ENCODE measurements around the gene TARDBP.
"Not testable (repeated sequence)": the region's sequence is repeated elsewhere in the genome, so short reads cannot be mapped to it uniquely, and the experiment has no call there.

Gene TARDBP

DNA sequence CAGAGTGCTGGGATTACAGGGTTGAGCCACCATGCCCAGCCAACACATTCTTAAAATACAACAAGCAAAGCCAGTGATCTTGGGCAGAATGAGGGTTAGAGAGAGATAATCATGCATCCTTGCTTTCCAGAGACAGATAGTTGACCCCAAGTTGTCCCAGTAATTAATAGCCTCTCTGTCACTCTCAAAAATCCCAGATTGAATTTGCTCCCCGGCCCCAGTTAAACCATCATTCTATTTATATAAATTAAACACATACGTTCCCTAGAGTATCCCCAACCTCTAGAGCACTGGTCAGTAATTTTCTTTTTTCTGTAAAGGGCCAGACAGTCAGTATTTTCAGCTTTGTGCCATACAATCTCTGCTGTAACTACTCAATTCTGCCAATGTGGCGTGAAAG is 16.4 kb upstream of the TARDBP start:
- no peak for DNase-seq

DNA sequence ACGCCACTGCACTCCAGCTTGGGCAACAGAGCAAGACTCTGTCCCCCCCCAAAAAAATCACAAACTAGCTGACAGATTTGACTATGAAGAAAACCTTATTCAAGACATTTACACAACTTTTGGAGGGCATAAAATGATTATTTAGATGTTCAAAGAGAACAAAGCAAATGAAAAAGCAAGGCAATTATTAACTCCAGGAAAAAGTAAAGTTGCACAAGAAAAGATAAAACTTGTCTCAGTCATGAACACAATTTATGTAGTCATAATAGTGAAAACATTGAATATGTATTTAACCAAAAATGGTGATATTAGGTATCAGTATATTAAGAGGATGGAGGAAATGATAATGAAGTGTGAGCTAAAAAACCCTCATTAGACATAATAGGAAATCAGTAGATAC is 11.9 kb upstream of the TARDBP start:
- DNase-seq, result no peak

DNA sequence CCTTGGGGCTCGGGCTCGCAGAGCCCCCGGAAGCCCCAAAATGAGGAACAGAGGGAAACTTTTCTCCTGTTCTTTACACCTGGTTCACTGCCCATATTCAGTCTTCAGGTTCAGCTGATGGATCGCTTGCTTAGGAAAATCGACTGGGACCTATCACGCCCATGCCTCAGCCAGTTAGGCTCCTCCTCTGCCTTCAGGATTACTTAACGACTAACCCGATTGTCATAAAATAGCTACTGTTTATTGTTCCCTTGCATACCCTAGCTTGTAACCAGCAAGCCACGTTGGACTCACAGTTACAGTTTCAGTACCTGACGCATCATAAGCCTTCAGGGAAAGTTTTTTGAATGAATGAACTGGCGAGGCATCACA is 692 bp downstream of the TARDBP start:
- no peak for DNase-seq

DNA sequence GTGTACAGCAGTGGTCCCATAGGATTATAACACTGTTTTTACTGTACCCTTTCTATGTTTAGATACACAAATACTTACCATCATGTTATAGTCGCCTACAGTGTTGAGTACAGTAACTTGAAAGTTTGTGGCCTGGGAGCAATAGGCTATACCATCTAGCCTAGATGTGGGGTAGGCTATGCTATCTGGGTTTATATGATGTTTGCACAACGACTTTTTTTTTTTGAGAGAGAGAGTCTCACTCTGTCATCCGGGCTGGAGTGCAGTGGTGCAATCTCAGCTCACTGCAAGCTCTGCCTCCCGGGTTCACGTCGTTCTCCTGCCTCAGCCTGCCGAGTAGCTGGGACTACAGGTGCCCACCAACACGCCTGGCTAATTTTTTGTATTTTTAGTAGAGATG is 6.9 kb downstream of the TARDBP start:
- not testable (repeated sequence) for DNase-seq

DNA sequence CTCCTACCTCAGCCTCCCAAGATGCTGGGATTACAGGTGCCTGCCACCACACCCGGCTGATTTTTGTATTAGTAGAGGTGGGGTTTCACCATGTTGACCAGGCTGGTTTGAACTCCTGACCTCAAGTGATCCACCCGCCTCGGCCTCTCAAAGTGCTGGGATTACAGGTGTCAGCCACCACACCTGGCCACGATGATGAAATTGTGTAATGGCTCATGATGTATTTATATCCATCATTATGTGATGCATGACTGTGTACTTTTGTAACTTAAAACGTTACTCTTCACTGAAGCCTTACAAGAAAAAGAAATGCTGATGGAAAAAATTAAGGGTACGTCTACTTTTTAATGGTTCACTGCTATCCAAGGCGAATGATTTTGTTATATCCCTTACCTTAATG is 7.5 kb downstream of the TARDBP start:
- DNase-seq, result no peak

DNA sequence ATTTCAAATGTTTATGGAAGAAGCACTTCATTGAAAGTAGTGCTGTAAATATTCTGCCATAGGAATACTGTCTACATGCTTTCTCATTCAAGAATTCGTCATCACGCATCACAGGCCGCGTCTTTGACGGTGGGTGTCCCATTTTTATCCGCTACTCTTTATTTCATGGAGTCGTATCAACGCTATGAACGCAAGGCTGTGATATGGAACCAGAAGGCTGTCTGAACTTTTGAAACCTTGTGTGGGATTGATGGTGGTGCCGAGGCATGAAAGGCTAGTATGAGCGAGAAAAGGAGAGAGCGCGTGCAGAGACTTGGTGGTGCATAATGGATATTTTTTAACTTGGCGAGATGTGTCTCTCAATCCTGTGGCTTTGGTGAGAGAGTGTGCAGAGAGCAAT is 10.7 kb downstream of the TARDBP start:
- DNase-seq, result no peak

DNA sequence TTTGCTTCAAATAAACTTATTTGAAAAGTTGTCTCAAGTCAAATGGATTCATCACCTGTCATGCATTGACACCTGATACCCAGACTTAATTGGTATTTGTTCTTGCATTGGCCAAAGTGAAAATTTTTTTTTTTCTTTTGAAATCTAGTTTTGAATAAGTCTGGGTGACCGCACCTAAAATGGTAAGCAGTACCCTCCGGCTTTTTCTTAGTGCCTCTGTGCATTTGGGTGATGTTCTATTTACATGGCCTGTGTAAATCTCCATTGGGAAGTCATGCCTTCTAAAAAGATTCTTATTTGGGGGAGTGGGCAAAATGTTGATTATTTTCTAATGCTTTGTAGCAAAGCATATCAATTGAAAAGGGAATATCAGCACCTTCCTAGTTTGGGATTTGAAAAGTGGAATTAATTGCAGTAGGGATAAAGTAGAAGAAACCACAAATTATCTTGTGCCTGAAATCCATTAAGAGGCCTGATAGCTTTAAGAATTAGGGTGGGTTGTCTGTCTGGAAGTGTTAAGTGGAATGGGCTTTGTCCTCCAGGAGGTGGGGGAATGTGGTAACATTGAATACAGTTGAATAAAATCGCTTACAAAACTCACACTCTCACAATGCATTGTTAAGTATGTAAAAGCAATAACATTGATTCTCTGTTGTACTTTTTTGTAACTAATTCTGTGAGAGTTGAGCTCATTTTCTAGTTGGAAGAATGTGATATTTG is 11.9 kb downstream of the TARDBP start:
- DNase-seq, result no peak

DNA sequence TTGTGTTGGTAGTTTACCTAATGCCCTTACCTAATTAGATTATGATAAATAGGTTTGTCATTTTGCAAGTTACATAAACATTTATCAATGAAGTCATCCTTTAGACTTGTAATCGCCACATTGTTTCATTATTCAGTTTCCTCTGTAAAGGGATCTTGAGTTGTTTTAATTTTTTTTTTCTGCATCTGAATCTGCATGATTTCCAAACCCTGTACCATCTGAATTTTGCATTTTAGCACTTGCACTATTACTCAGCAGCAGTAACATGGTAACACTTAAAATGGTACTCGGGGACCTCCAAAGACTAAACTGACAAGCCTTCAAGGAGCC is 12.4 kb downstream of the TARDBP start:
- DNase-seq, result no peak

DNA sequence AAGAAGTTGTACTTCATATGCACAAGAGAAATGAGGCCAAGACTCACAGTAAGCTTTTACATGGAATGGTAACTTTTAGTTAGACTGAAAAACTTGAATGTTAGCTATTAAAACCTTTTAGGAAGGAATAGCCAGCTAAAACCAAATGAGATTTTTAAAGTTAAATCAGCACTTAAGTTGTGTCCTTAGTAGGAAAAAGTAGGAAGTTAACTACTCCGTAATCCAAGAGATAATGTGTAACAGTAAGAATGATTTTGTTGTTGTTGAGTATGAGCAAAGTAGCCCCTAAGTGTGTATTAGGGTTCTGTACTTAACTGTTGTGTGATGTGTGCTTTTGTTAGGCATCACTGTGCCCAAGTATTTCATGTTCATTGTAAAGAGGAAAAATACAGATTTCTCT is 13.2 kb downstream of the TARDBP start:
- DNase-seq, result no peak

DNA sequence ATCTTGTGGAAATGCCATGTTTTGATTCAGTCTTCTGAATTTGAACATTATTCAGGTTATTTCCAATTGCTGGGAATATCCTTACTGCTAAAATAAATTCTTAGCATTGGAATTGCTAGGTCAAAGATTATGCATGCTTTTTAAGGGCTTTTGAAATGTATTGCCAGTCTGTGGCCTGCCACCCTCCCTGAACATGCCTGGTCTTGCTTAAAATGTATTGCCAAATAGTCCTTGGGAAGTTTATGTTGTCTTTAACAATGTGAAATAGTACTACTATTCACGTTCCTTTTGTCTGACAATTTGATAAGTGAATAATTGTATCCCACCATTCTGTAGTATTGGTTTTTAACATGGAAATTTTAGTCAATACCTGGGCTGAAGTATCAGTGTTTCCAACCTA is 13.6 kb downstream of the TARDBP start:
- no peak for DNase-seq

DNA sequence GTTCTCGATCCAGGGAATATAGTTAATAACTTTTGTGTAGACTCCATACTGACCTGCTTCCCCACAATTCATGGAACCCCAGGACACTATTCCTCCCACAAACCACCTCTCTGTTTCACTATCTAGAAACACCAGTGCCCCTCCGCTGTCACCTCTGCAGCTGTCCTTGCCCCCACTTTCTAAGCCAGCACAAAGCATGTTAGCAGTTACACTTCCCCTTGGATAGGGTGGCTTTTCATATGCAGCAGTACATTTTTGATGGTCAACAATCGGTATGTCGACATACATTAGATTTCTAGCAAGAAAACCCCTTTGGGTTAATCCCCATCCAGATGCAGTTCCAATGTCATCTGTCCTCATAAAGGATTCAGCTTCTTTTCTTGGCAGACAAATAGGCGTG is 14.4 kb downstream of the TARDBP start:
- DNase-seq, result no peak

DNA sequence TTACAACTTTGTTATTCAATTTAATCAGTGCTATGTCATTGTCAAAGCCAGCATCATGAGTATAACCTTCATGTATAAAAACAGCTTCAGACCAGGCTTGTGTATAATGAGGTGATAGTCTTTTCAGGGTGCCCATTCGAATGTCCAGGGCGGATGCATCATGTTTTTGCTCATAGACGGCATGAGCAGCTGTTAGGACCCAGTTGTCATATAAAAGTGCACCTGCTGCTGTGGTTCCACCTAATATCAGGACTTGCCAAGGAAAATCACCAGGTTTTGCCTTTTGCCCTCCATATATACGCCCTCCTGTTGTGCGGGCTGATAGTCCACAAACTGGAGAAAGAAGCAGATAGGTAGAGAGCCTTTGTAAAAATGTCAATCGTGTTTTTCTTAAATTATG is 14.9 kb downstream of the TARDBP start:
- no peak for DNase-seq

DNA sequence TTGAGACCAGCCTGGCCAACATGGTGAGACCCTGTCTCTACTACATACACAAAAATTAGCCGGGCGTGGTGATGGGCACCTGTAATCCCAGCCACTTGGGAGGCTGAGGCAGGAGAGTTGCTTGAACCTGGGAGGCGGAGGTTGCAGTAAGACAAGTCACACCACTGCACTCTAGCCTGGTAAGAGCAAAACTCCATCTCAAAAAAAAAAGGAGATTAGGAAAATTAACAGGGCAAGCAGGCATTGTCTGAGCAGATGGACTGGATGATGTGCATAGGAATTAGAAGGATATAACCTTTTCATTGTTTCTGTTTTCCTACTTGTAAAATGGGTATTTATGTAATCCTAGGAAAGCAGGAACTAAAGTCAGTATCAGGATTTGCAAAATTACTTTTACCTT is 15.6 kb downstream of the TARDBP start:
- DNase-seq, result no peak

DNA sequence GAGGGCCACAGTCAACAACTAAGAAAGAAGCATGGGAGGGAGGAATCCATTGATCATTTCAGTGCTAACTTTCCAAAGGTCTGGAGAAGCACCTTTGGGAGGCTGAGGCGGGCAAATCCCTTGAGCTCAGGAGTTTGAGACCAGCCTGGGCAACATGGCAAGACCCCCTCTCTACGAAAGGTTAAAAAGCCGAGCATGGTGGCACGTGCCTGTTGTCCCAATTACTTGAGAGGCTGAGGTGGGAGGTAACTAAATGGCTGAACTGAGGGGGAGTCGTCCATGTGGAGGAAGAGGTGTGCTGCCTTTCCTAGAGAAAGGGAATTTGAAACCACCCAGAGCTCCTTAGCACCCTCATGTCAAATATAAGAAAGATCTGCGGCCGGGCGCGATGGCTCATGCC is 18.4 kb downstream of the TARDBP start:
- no peak for DNase-seq

DNA sequence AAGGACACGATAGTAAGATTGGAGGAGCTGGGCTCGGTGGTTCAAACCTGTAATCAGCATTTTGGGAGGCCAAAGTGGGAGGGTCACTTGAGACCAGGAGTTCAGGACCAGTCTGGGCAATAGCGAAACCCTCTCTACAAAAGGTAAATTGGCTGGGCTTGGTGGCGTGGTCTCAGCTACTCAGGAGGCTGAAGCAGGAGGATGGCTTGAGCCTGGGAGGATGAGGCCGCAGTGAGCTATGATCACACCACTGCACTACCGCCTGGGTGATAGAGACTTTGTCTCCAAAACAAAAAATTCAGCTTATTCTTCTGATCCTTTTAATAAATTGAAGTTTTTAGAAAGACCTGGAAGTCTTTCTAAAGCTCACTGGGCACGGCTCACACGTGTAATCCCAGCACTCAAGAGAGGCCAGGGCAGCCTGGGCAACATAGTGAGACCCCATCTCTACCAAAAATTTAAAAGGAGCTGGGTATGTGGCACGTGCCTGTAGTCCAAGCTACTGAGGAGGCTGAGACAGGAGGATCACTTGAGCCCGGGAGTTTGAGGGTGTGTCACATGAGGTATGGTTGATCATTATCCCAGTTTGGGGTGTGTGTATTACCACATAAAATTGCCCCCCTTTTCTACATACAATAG is 19.3 kb downstream of the TARDBP start:
- no peak for DNase-seq

DNA sequence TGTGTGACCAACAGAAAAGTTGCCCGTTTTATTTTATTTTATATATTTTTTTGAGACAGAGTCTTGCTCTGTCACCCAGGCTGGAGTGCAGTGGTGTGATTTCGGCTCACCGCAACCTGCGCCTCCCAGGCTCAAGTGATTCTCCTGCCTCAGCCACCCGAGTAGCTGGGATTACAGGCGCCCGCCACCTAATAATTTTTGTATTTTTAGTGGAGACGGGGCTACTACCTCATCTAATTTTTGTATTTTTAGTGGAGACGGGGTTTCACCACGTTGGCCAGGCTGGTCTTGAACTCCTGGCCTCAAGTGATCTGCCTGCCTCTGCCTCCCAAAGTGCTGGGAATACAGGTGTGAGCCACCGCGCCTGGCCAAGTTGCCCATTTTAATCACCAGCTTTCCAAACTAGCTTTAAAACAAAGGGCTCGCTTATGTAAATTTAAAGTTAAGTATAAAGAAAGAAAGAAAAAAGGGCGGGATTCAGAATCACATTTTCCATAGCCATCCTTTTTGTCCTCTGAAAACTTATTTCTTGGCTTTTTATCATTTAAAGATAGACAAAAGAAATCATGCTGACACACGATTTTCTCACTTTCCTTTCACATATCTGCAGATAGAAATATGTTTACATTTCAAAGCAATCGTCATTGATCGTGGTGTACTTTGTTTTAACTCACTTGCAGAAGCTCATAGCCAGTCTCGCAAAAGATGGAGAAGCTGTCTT is 24.7 kb downstream of the TARDBP start:
- DNase-seq, result not testable (repeated sequence)

DNA sequence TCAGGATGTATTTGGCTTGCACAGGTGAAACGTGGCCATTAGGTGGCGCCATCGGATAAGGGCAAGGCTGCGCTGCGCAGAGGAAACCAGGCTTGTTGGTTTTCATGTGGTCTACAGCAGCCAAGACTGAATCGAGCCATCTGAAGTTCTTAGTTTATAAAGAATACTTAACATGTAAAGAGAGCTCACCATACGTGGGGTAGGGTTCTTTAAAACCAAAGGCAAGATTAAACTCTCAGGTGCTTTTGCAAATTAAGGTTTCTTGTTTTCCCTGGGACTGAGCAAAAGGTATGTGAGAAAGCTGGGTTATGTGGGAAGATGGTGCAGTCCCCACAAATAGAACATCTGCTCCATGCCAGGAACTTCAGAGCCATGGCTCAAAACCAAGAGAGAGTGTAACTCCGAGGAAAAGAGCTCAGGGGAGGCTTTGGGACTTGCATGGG is 25.3 kb downstream of the TARDBP start:
- DNase-seq, result peak; percentile 13

DNA sequence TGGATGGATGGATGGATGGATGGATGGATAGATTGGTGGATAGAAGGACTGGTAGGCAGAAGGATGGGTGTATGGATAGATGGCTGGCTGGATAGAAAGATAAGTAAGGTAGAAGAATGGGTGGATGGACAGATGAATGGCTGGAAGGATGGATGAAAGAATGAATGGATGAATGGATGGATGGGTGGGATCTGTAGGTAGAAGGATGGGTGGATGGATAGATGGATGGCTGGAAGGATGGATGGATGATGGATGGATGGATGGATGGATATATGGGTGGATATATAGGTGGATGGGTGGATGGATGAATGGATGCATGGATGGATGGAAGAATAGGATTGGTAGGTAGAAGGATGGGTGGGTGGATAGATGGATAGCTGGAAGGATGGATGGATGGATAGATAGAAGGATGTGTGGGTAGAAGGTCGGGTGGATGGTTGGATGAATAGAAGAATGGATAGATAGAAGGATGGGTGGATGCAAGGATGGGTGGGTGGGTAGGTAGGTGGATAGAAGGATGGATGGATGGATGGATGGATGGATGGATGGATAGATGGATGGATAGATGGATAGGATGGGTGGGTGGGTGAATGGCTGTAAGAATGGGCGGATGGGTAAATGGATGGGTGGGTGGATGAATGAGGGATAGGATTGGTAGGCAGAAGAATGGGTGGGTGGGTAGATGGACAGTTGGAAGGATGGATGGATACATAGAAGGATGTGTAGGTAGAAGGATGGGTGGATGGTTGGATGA is 27.1 kb downstream of the TARDBP start:
- no peak for DNase-seq

DNA sequence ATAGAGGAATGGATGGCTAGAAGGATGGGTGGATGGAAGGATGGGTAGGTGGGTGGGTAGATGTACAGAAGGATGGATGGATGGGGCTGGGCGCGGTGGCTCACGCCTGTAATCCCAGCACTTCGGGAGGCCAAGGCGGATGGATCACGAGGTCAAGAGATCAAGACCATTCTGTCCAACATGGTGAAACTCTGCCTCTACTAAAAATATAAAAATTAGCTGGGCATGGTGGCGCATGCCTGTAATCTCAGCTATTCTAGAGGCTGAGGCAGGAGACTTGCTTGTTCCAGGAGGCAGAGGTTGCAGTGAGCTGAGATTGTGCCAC is 27.6 kb downstream of the TARDBP start:
- not testable (repeated sequence) for DNase-seq

DNA sequence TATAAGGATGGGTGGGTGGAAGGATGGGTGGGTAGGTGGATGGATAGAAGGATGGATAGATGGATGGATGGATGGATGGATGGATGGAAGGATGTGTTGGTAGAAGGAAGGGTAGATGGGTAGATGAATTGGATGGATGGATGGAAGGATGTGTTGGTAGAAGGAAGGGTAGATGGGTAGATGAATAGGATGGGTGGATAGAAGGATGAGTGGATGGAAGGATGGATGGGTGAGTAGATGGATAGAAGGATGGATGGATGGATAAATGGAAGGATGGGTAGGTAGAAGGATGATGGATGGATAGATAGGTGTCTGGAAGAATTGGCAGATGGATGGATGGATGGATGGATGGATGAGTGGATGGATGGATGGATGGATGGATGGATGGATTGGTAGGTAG is 28.6 kb downstream of the TARDBP start:
- DNase-seq, result no peak

DNA sequence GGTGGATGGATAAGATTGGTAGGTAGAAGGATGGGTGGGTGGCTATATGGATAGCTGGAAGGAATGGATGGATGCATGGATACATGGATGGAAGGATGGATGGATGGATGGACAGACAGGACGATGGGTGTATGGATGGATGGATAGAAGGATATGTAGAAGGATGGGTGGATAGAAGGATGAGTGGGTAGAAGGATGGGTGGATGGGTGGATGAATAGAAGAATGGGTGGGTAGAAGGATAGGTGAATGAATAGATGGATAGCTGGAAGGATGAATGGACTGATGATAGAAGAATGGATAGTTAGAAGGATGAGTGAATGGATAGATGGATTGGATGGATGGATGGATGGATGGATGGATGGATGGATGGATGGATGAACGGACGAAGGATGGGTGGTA is 29.6 kb downstream of the TARDBP start:
- DNase-seq, result no peak

DNA sequence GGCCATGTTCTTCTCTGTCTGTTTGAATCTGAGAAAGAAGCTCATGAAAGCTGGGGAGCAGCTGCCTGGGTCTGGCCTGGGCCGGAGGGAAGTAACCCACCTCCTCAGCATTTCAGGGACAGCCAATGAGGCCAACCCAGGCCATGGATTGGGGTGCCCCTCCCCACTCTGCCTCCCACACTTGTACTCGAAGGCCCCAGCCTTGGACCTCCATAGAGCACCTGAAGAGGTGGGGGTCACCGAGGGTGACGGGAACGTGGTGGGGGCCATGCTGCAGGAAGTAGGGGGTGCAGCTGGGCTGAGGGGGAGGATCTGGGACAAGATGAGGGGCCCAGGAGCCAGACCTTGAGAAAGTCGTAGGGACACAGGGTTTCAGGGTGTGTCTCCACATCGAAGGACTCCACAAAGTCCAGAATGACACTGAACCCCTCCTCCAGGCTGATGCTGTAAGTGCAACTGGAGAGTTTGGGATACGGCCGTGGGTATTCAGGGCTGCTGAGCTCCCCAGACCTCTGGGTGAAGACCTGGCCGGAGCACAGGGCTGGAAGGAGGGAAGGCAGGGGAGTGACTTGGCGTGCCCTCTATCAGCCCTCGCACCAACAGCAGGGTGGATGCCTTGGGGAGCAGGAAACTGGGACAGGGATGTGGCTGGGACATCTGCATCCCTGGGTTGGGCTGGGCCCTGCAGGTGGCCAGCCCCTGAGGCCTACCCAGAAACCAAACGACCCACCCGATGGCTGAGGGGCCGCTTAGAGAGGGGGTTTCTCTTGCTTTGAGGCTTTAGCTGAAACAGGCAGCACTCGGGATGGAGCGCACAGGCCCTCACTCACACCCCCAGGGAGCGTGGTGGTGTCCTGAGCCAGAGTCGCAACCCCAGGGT is 30.8 kb downstream of the TARDBP start:
- no peak for DNase-seq
